ENCODE results near the gene CDX4.
"Not testable (repeated sequence)": the region's sequence is repeated elsewhere in the genome, so short reads cannot be mapped to it uniquely, and the experiment has no call there.

CDX4 gene, protein sequence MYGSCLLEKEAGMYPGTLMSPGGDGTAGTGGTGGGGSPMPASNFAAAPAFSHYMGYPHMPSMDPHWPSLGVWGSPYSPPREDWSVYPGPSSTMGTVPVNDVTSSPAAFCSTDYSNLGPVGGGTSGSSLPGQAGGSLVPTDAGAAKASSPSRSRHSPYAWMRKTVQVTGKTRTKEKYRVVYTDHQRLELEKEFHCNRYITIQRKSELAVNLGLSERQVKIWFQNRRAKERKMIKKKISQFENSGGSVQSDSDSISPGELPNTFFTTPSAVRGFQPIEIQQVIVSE

GRCh38 chrX:73446831-73447230 lies at the start of gene CDX4:
CDX4 (plus strand) TSS chrX:73447053; CDS start chrX:73447254, 201 bp downstream.
- DNase-seq (ENCODE audit: insufficient read length, low spot score) (no peak), FAIRE-seq (no peak)
- TF ChIP-seq POLR2A (IDR thresholded peaks at IDR 0.05; ENCODE audit: low read depth, low read length), result no peak

DNA sequence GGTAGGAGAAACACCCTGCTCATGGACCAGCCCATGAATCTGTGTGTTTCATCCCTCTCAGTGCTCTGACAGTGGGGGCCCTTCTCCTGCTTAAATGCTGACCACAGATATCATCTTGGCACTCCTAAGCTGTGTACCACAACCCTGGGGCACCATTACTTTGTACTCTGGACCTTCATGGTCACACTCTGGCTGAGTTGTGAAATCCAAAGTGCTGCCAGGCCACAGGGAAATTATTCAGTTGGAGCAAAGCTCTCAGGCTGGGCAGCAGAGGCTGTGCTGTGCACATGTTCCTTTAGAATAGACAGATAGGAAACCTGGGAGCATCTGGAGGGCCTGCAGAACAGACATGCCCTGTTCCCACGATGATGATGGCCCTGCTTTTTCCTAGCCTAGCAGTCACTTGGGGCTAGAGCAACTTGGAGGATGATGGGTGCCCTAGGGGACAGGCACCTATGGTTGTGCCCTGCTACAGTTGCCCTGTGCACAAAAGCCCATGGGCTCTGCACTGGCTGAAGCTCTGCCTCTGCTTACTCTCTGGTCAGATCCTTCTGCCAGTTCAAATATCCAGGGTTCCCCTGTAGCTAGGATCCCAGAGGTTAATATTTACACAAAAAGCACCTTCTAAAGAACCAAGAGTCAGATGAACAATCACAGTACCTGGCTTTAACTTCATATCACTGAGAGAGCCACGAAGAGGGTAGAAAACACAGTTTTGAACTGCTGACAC lies 48.5 kb upstream of the CDX4 start:
- FAIRE-seq, result no peak
- no peak for DNase-seq (ENCODE audit: insufficient read length, low spot score)
- TF ChIP-seq POLR2A (IDR thresholded peaks at IDR 0.05; ENCODE audit: low read depth, low read length), result no peak

GRCh38 chrX:73400136-73400748 lies 46.6 kb upstream of the CDX4 start:
- DNase-seq (ENCODE audit: insufficient read length, low spot score), result no peak
- TF ChIP-seq POLR2A (IDR thresholded peaks at IDR 0.05; ENCODE audit: low read depth, low read length), result no peak
- no peak for FAIRE-seq

DNA sequence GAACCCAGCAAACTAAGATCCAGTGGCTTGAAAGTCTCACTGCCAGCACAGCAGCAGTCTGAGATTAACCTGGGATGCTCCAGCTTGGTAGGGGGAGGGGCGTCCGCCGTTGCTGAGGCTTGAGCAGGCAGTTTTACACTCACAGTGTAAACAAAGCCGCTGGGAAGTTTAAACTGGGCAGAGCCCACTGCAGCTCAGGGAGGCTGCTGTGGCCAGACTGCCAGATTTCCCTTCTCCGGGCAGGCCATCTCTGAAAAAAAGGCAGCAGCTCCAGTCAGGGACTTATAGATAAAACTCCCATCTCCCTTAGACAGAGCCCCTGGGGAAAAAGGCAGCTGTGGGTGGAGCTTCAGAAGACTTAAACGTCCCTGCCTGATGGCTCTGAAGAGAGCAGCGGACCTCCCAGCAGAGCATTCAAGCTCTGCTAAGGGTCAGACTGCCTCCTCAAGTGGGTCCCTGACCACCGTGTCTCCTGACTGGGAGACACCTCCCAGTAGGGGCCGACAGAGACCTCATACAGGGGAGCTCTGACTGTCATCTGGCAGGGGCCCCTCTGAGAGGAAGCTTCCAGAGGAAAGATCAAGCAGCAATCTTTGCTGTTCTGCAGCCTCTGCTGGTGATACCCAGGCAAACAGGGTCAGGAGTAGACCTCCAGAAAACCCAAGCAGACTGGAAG lies 45.1 kb upstream of the CDX4 start:
- no peak for TF ChIP-seq POLR2A (IDR thresholded peaks at IDR 0.05; ENCODE audit: low read depth, low read length)
- FAIRE-seq (no peak), DNase-seq (ENCODE audit: insufficient read length, low spot score) (no peak)

DNA sequence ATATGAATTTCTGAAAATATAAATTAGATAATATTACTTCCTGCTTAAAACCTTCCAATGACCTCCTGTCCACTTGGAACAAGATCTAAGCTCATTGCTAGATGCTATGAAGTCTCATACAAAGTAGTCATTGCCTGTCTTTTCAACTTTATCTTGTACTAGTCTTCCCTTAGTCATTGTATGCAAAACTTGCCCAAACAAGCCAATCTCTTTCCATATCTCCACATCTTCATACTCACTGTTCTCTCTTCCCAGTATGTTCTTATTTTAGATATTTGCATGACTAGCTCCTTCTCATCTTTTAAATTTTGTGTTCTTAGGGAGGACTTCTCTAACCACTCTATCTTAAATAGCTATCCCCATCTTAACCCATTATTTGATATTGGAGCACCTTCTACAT lies 33.9 kb upstream of the CDX4 start:
- no peak for TF ChIP-seq POLR2A (IDR thresholded peaks at IDR 0.05; ENCODE audit: low read depth, low read length)
- DNase-seq (ENCODE audit: insufficient read length, low spot score) (no peak), FAIRE-seq (no peak)

- DNase-seq (ENCODE audit: insufficient read length, low spot score) (no peak), FAIRE-seq (no peak)
Observed at GRCh38 chrX:73447311-73447794, 500 bp downstream of the CDX4 start.

DNA sequence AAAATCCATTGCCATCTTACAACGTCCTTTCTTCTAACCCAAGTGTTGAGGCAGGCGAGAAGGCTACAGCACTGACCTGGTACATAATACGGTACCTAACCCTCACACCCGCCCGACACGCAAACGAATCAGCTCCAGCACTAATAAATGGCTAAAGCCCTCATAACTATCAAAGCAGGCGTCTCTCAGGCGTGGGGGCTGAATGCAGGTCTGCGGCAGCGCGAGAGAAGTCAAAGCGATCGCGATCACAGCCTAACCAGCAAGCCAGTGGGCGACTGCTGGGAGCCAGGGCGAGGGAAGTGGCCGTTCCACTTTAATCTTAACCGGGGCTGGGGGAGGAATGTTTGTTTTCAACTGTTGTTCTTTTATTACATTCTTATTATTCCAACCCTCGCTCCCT lies 1.5 kb downstream of the CDX4 start:
- no peak for TF ChIP-seq POLR2A (IDR thresholded peaks at IDR 0.05; ENCODE audit: low read depth, low read length)
- FAIRE-seq (no peak), DNase-seq (ENCODE audit: insufficient read length, low spot score) (no peak)

More at GRCh38 chrX:73447311-73447794, 500 bp downstream of the CDX4 start:
- no peak for TF ChIP-seq POLR2A (IDR thresholded peaks at IDR 0.05; ENCODE audit: low read depth, low read length)

GRCh38 chrX:73455171-73455570 lies 8.3 kb downstream of the CDX4 start:
- TF ChIP-seq POLR2A (IDR thresholded peaks at IDR 0.05; ENCODE audit: low read depth, low read length), result no peak
- DNase-seq (ENCODE audit: insufficient read length, low spot score) (no peak), FAIRE-seq (no peak)

- DNase-seq (ENCODE audit: insufficient read length, low spot score), result no peak
- TF ChIP-seq POLR2A (IDR thresholded peaks at IDR 0.05; ENCODE audit: low read depth, low read length), result no peak
- FAIRE-seq, result no peak
Observed at GRCh38 chrX:73457306-73457705, 10.5 kb downstream of the CDX4 start.

DNA sequence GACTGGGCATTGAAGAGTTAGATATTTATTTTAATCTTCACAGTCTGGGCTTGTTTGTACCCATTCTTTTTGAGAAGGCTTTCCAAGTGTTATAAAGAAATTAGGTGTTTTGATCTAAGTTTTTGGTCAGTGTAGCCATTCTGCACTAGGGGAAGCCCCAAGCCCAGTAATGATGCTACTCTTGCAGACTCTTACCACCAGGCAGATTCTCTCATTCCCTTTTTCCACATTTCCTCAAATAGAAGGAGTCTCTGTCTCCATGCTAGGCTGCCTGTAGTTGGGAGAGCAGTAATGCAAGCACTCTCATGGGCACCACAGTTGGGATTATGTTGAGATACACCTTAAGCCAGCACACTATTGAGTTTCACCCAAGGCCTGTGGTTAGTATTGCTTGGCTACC lies 21.5 kb downstream of the CDX4 start:
- no peak for FAIRE-seq
- no peak for TF ChIP-seq POLR2A (IDR thresholded peaks at IDR 0.05; ENCODE audit: low read depth, low read length)
- DNase-seq (ENCODE audit: insufficient read length, low spot score), result no peak

DNA sequence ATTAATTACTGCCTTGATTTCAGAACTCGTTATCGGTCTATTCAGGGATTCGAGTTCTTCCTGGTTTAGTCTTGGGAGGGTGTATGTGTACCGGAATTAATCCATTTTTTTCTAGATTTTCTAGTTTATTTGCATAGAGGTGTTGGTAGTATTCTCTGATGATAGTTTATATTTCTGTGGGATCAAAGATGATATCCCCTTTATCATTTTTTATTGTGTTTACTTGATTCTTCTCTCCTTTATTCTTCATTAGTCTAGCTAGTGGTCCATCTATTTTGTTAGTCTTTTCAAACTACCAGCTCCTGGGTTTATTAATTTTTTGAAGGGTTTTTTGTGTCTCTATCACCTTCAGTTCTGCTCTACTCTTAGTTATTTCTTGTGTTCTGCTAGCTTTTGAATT lies 32.1 kb downstream of the CDX4 start:
- no peak for FAIRE-seq
- DNase-seq (ENCODE audit: insufficient read length, low spot score), result no peak
- TF ChIP-seq POLR2A (IDR thresholded peaks at IDR 0.05; ENCODE audit: low read depth, low read length), result no peak

DNA sequence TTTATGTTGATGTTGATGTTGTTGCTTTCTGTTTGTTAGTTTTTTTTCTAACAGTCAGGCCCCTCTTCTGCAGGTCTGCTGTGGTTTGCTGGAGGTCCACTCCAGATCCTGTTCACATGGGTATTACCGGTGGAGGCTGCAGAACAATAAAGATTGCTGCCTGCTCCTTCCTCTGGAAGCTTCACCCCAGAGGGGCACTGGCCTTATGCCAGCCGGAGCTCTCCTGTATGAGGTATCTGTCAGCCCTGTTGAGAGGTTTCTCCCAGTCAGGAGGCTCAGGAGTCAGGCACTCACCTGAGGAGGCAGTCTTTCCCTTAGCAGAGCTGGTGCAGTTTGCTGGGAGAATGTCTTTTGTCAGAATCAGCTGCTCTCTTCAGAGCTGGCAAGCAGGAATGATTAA lies 34.7 kb downstream of the CDX4 start:
- FAIRE-seq (no peak), DNase-seq (ENCODE audit: insufficient read length, low spot score) (no peak)
- no peak for TF ChIP-seq POLR2A (IDR thresholded peaks at IDR 0.05; ENCODE audit: low read depth, low read length)

GRCh38 chrX:73490661-73491060 lies 43.8 kb downstream of the CDX4 start:
- DNase-seq (ENCODE audit: insufficient read length, low spot score), result no peak
- no peak for FAIRE-seq
- no peak for TF ChIP-seq POLR2A (IDR thresholded peaks at IDR 0.05; ENCODE audit: low read depth, low read length)

- DNase-seq (ENCODE audit: insufficient read length, low spot score); FAIRE-seq: not testable (repeated sequence)
Observed at GRCh38 chrX:73492178-73492577, 45.3 kb downstream of the CDX4 start.
